Ishikawa (cell line): ENCODE results near the gene BHMT.

Experiments
- CEBPB ChIP-seq: IDR thresholded peaks from 2 replicates; pipeline ENCODE4 v1.6.1; 2012
- CREB1 ChIP-seq: IDR thresholded peaks from 2 replicates; pipeline ENCODE4 v1.6.1; 2012; ENCODE audit warnings: low read depth
- EGR1 ChIP-seq: IDR thresholded peaks from 2 replicates; pipeline ENCODE4 v1.6.1; 2012
- EP300 ChIP-seq: IDR thresholded peaks from 2 replicates; pipeline ENCODE4 v1.6.1; 2012; ENCODE audit warnings: borderline replicate concordance
- FOXM1 ChIP-seq: IDR thresholded peaks from 2 replicates; pipeline ENCODE4 v1.6.1; 2012; ENCODE audit warnings: low read depth, borderline replicate concordance
- NFIC ChIP-seq: IDR thresholded peaks from 2 replicates; pipeline ENCODE4 v1.6.1; 2012
- REST ChIP-seq: IDR thresholded peaks from 2 replicates; pipeline ENCODE4 v1.6.1; 2012; ENCODE audit warnings: low read depth, mild to moderate bottlenecking
- TAF1 ChIP-seq: IDR thresholded peaks from 2 replicates; pipeline ENCODE4 v1.6.1; 2012; ENCODE audit warnings: low read depth, mild to moderate bottlenecking
- TCF12 ChIP-seq: IDR thresholded peaks from 2 replicates; pipeline ENCODE4 v1.6.1; 2012; ENCODE audit warnings: low read depth
- TEAD4 ChIP-seq: IDR thresholded peaks from 2 replicates; pipeline ENCODE4 v1.6.1; 2012
- USF1 ChIP-seq: IDR thresholded peaks from 2 replicates; pipeline ENCODE4 v1.6.1; 2012
- YY1 ChIP-seq: IDR thresholded peaks from 2 replicates; pipeline ENCODE4 v1.6.1; 2012; ENCODE audit warnings: low read depth
- ZBTB7A ChIP-seq: IDR thresholded peaks from 2 replicates; pipeline ENCODE4 v1.6.1; 2012; ENCODE audit warnings: low read depth
- TF ChIP-seq, protein P1 (sequence below): IDR thresholded peaks from 2 replicates; pipeline ENCODE4 v1.6.1; 2012

The BHMT gene

GRCh38 chr5:79086116-79086515 is 25.5 kb upstream of the BHMT start:
- TF ChIP-seq REST: no peak
- TF ChIP-seq EGR1: no peak
- TF ChIP-seq YY1: no peak
- no peak for TF ChIP-seq TEAD4
- no peak for TF ChIP-seq USF1
- no peak for TF ChIP-seq FOXM1
- no peak for TF ChIP-seq EP300
- TF ChIP-seq, protein P1, sequence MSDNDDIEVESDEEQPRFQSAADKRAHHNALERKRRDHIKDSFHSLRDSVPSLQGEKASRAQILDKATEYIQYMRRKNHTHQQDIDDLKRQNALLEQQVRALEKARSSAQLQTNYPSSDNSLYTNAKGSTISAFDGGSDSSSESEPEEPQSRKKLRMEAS: no peak
- no peak for TF ChIP-seq CREB1
- no peak for TF ChIP-seq CEBPB

- TF ChIP-seq EGR1 (no peak), CREB1 (no peak), REST (no peak), YY1 (no peak)
Measured at GRCh38 chr5:79088507-79088906, 23.1 kb upstream of the BHMT start.

DNA sequence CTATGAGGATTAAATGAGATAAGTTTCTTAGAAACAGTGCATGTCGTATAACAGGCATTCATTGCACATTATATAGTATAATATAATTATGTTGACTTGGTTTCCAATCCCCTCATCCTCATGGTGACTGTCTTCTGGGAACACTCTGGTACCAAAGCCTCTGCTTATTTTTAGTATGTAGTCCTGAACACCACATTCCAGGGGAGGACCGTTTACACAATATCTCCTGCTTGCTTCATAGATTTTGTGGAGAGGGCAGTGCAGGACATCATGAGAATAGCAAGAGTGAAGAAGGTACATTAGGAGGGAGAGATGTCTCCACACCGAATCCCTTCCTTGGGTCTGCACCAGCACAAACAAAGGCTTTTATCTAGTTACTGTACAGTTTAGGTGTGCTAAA is 20.5 kb upstream of the BHMT start:
- no peak for TF ChIP-seq EP300
- TF ChIP-seq CEBPB: no peak
- no peak for TF ChIP-seq FOXM1
- no peak for TF ChIP-seq EGR1

DNA sequence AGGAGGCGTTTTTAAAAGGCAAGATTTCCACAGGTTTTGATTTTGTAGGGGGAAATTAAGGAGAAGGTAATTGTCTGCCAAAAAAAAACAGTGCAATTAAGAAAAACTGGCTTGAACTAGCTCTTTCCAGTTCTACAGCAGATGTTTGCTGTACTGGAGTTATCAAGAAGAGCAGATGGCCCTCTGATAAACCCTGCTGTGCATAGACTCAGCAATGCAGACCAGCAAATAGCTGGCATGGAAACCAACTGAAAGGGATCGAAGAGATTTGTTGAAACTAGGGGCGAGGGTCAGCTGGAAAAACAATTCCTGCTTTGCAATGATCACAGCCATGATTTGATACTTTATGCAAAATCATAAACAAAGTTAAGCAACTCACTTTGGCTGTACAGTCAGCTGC is 17.8 kb upstream of the BHMT start:
- TF ChIP-seq TAF1: no peak
- TF ChIP-seq TEAD4: no peak
- no peak for TF ChIP-seq REST
- TF ChIP-seq NFIC: no peak
- no peak for TF ChIP-seq EGR1
- TF ChIP-seq TCF12: no peak
- no peak for TF ChIP-seq USF1

DNA sequence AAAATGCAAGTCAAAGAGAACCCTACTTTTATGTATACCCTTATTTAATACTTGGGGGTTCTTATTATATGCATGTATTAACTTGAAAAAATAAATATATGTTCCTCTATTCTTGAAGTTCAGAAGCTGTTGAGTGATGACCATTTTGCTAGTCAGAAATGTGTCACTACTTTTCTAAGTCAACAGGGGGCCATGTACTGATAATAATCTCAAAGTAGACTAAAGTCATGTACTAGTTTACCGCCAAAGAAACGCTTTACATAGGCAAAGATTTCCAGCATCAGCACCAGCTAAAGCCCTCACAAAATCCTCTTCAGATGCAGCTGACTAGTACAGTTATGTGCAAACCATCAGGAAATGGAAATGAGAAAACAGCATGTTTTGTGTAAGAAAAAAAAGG is 5.7 kb upstream of the BHMT start:
- TF ChIP-seq ZBTB7A: no peak
- TF ChIP-seq EP300: no peak
- TF ChIP-seq REST: no peak
- no peak for TF ChIP-seq EGR1
- TF ChIP-seq TAF1: no peak
- no peak for TF ChIP-seq TCF12
- no peak for TF ChIP-seq YY1
- no peak for TF ChIP-seq FOXM1
